ENCODE data around the gene TTC31. TPM values are rescaled to one million over a fixed set of nuclear protein-coding genes. Genes with fewer than 3 reads are reported as not detected.

TTC31 gene
- total RNA-seq, 1 experiment from 2014 or later = 26.4 TPM

- Histone ChIP-seq H4K20me1 (ENCODE audit: insufficient read depth) (no peaks in the 10 kb centered on the region), H3K27ac (ENCODE audit: low read depth, low read length) (peak overlapping the region; percentile 55), H3K9me2 (ENCODE audit: insufficient read depth) (no peaks in the 10 kb centered on the region), H3K27me3 (ENCODE audit: insufficient read depth, low read length) (no peaks in the 10 kb centered on the region), H3K4me2 (ENCODE audit: low read length) (peak overlapping the region; percentile 98), H3K4me3 (replicated peaks in 1 of 2; ENCODE audit: low read depth in 1 of 2, low read length in 2 of 2) (peak overlapping the region; percentile 70 to 98), H3K79me2 (ENCODE audit: insufficient read depth, low read length) (peaks cover 17% of the 10 kb centered on the region; the same call in 1 of the 2 replicates), H3K9ac (ENCODE audit: low read length) (peak overlapping the region; percentile 82), H2AFZ (ENCODE audit: low read depth, low read length, poor library complexity, severe bottlenecking) (no peak overlapping the region), H3K9me3 (ENCODE audit: control insufficient read depth in 1 of 2, insufficient read depth in 1 of 2, low read depth in 1 of 2, low read length in 2 of 2) (no peaks in the 10 kb centered on the region), H3K4me1 (ENCODE audit: control insufficient read depth in 1 of 2, insufficient read depth in 2 of 2, low read length in 2 of 2) (peaks cover 12 to 42% of the 10 kb centered on the region in 2 experiments), H3K36me3 (ENCODE audit: control insufficient read depth in 1 of 2, insufficient read depth in 2 of 2, low read length in 2 of 2) (peaks cover 6 to 19% of the 10 kb centered on the region in 2 experiments; a peak in 2 of 4 replicates)
- no peak for ATAC-seq
- ChIA-PET CTCF (interaction anchor here (1.2 kb wide), 2 partner anchors 15 to 632 kb away, joined by 3 to 6 read pairs; no protein-coding TSS in a partner anchor), POLR2A (interaction anchor here (1.2 to 2.0 kb wide), 6 partner anchors 9 to 49 kb away, joined by 3 to 21 read pairs (median 8); partner anchors contain the start of genes MRPL53 and PCGF1), RAD21 (ENCODE audit: low non-redundant PET in 1 of 2, low total read pairs in 2 of 2, uncharacterized antibody in 2 of 2, unreplicated experiment in 2 of 2) (interaction anchor here in 1 of 2 experiments (0.7 kb wide), 1 partner anchor 16 kb away, joined by 3 read pairs; no protein-coding TSS in a partner anchor)
- TF ChIP-seq POLR2A (IDR thresholded peaks at IDR 0.05; ENCODE audit: borderline replicate concordance, extremely low read depth, insufficient read depth, insufficient read length) = no peak
- no peak for TF ChIP-seq ELF1 (IDR thresholded peaks at IDR 0.05; ENCODE audit: borderline replicate concordance, low read depth)
- TF ChIP-seq CEBPB (IDR thresholded peaks at IDR 0.05; ENCODE audit: low read depth) = no peak
- TF ChIP-seq FOSL1 (IDR thresholded peaks at IDR 0.05; ENCODE audit: low read depth) = no peak
- no peak for TF ChIP-seq ATF3 (IDR thresholded peaks at IDR 0.05)
- no peak for TF ChIP-seq ZFX (IDR thresholded peaks at IDR 0.05)
- TF ChIP-seq EZH2phosphoT487 (IDR thresholded peaks at IDR 0.05; ENCODE audit: borderline replicate concordance) = no peak
- no peak for TF ChIP-seq ZNF274 (IDR thresholded peaks at IDR 0.05; ENCODE audit: low read depth, low read length)
- TF ChIP-seq POLR2AphosphoS5 (IDR thresholded peaks at IDR 0.05; ENCODE audit: low read depth, low read length) = no peak
- TF ChIP-seq REST (IDR thresholded peaks at IDR 0.05; ENCODE audit: low read depth) = no peak
- no peak for TF ChIP-seq MAX (IDR thresholded peaks at IDR 0.05)
- no peak for TF ChIP-seq EZH2 (IDR thresholded peaks at IDR 0.05)
- no peak for TF ChIP-seq CBX3 (IDR thresholded peaks at IDR 0.05; ENCODE audit: low read depth)
- TF ChIP-seq RAD21 (IDR thresholded peaks at IDR 0.05; ENCODE audit: low read depth) = no peak
- TF ChIP-seq EGR1 (IDR thresholded peaks at IDR 0.05; ENCODE audit: low read depth) = no peak
- TF ChIP-seq CTCF (IDR thresholded peaks at IDR 0.05 in 2 of 3, conservative IDR thresholded peaks at IDR 0.05 in 1 of 3; ENCODE audit: borderline replicate concordance in 1 of 3, insufficient read depth in 1 of 3, low read depth in 2 of 3, low read length in 2 of 3) = no peak
- no TSS peak for BruUV-seq (replicated peaks)
- intact Hi-C loops (cut with micrococcal nuclease) = loop anchor here (1.0 to 10.0 kb wide), 2 partner anchors 24 to 1224 kb away; partner anchors contain the start of genes CCT7, PRADC1 and TTC31
- no peak for DNase-seq (ENCODE audit: low read depth, low spot score)
These were observed 23.9 kb upstream of the TTC31 start for GRCh38 chr2:74458938-74459363.
